GM10266 (cell line): Measurements from ENCODE around the gene FSCN2.

Experiments
- DNase-seq: peaks from one replicate; pipeline ENCODE4 v3.0.0; 2012; ENCODE audit errors: extremely low spot score
- TF ChIP-seq, protein P1 (sequence below): IDR thresholded peaks from 2 replicates; pipeline ENCODE4 v1.5.1; 2012; ENCODE audit warnings: mild to moderate bottlenecking, low read depth; ENCODE audit not compliant: control insufficient read depth, insufficient read depth; ENCODE audit errors: missing control alignments

The FSCN2 gene

DNA sequence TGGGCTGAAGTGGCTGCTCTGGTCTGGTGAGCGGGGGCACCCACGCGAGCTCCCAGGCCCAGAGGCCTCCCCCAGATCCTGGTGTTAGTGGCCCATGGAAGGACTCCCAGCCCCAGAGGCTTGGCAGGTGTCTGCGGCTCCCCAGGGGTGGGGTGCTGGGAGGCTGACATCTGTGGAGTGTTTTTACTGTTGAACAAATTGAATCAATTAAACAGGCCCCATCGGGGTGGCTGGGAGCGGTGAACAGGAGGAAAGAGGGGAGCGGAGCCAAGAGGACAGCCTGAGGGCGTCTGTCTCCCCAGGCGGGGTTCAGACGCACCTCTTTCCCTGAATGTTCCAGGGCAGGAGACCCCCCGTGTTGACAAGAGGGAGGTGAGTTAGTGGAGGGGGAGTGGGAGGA lies 45.5 kb upstream of the FSCN2 start:
- TF ChIP-seq, protein P1, sequence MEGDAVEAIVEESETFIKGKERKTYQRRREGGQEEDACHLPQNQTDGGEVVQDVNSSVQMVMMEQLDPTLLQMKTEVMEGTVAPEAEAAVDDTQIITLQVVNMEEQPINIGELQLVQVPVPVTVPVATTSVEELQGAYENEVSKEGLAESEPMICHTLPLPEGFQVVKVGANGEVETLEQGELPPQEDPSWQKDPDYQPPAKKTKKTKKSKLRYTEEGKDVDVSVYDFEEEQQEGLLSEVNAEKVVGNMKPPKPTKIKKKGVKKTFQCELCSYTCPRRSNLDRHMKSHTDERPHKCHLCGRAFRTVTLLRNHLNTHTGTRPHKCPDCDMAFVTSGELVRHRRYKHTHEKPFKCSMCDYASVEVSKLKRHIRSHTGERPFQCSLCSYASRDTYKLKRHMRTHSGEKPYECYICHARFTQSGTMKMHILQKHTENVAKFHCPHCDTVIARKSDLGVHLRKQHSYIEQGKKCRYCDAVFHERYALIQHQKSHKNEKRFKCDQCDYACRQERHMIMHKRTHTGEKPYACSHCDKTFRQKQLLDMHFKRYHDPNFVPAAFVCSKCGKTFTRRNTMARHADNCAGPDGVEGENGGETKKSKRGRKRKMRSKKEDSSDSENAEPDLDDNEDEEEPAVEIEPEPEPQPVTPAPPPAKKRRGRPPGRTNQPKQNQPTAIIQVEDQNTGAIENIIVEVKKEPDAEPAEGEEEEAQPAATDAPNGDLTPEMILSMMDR = no peak
- DNase-seq = no peak

GRCh38 chr17:81483085-81483861 lies 44.9 kb upstream of the FSCN2 start:
- TF ChIP-seq, protein P1 = no peak
- peak; percentile 90 for DNase-seq

- TF ChIP-seq, protein P1 = no peak
- no peak for DNase-seq
Measured at GRCh38 chr17:81483862-81484194, 44.3 kb upstream of the FSCN2 start.

- TF ChIP-seq, protein P1 = peak; percentile 98
- peak; percentile 94 for DNase-seq
Measured at GRCh38 chr17:81484195-81484979, 43.8 kb upstream of the FSCN2 start.

DNA sequence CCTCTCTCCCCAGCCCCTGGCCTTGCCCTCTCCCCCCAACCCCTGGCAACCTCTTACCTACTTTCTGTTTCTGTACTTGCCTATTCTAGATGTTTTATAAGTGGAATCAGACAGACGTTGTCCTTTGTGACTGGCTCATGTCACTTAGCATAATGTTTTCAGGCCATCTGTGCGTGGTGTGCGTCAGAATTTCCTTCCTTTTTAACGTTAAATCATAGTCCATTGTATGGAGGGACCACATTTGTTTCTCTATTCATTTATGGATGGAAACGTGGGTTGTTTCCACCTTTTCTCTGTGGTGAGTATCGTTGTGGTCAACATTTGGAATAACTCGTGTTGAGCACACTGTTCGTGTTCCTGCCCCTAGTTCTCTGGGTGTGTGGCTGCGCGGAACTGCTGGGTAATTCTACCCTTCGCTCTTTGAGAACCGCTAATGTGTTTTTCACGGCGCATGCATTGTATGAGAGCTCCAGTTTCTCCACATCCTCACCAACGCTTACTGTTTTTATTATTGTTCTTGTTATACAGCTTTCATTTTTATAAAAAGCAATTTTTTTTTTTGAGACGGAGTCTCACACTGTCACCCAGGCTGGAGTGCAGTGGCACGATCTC lies 41.9 kb upstream of the FSCN2 start:
- no peak for DNase-seq
- TF ChIP-seq, protein P1 = no peak

GRCh38 chr17:81487089-81487486 lies 41.1 kb upstream of the FSCN2 start:
- DNase-seq = no peak
- TF ChIP-seq, protein P1 = no peak
